Heart right ventricle (tissue), 16 donors: Measurements from ENCODE around the gene EHD3. TPM values are rescaled to one million over a fixed set of nuclear protein-coding genes. Genes with fewer than 3 reads are reported as not detected.
A peak's percentile ranks its signal among the peaks of the same experiment; 100 is the strongest.

ENCODE experiments used
- ATAC-seq, 8 donors: fragments of 200-7000 bp; cut with Tn5 transposase; one replicate each; pipeline ENCODE4 v1.9.1; 2020; ENCODE audit warnings: mild to moderate bottlenecking in 8 of 8, moderate library complexity in 8 of 8, moderate number of reproducible peaks in 1 of 8
- DNase-seq, 2 donors: peaks; one replicate each; pipeline ENCODE4 v3.0.0-alpha.2; 2020
- H3K27ac ChIP-seq, 10 donors: fragments of 200-600 bp; sonication (generic) in 2 of 10; one replicate each; pipeline versions ENCODE4 v1.5.0 to v1.8.0; 2020 to 2022; ENCODE audit warnings: mild to moderate bottlenecking in 3 of 10
- H3K27me3 ChIP-seq, 7 donors: fragments of 200-600 bp; one replicate each; pipeline ENCODE4 v1.8.0; 2021 to 2022; ENCODE audit warnings: mild to moderate bottlenecking in 2 of 7
- H3K36me3 ChIP-seq, 9 donors: fragments of 200-600 bp; sonication (generic) in 1 of 9; one replicate each; pipeline versions ENCODE4 v1.5.0 to v1.8.0; 2020 to 2022; ENCODE audit warnings: mild to moderate bottlenecking in 2 of 9
- H3K4me1 ChIP-seq, 9 donors: fragments of 200-600 bp; sonication (generic) in 1 of 9; one replicate each; pipeline versions ENCODE4 v1.5.0 to v1.8.0; 2020 to 2022; ENCODE audit warnings: mild to moderate bottlenecking in 4 of 9
- H3K4me3 ChIP-seq, 10 donors: fragments of 200-600 bp; sonication (generic) in 2 of 10; one replicate each; pipeline versions ENCODE4 v1.5.0 to v1.8.0; 2020 to 2022; ENCODE audit warnings: mild to moderate bottlenecking in 7 of 10, moderate library complexity in 2 of 10
- H3K9me3 ChIP-seq, 11 donors: fragments of 200-600 bp in 10 of 11; sonication (generic) in 2 of 11; one replicate each; pipeline versions ENCODE4 v1.5.0 to v1.8.0; 2013 to 2022; ENCODE audit warnings: mild to moderate bottlenecking in 2 of 11, control low read depth in 1 of 11, moderate library complexity in 1 of 11
- WGBS, 2 donors: extraction: QIAGEN DNeasy Blood & Tissue Kit; methylation state at CpG; one replicate each; pipeline ENCODE4 v1.1.7; 2013; ENCODE audit warnings: inconsistent platforms in 1 of 2; 5-methylcytosine and 5-hydroxymethylcytosine counted together
- intact Hi-C, 10 donors: fragments of 100-400 bp; cut with DNase I; formaldehyde crosslinking; loops; one replicate each; pipeline versions ENCODE4 v1.11.1 to v1.14.2; 2022
- polyA plus RNA-seq, 2 donors: library from polyadenylated mRNA; stranded (reverse); fragments of 200-250 nt; gene quantifications; one replicate each; pipeline ENCODE4 v1.2.3, GENCODE V29; 2013
- total RNA-seq, 10 donors: library from RNA; stranded (reverse); fragmentation: NEBNext Ultra II Directional in 3 of 10; extraction: Animal tissue kit (Norgen Biotek cat#: 25700) in 3 of 10; gene quantifications; one replicate each; pipeline versions ENCODE4 v1.2.1 to v1.2.4, GENCODE V29; 2021 to 2023
- TF ChIP-seq, protein P1 (sequence below), 9 donors: fragments of 200-600 bp; sonication (generic) in 2 of 9; IDR thresholded peaks; one replicate each; pipeline versions ENCODE4 v1.5.0 to v1.8.0; 2021 to 2022; ENCODE audit warnings: antibody characterized with exemption in 9 of 9, mild to moderate bottlenecking in 5 of 9, moderate library complexity in 1 of 9
- donor health status: Arrhythmogenic right ventricular cardiomyopathy.
- donor health status: ischemic (EF 13 %, LVEDD 7.1; RV severe dilation, severe dysfunction).
- donor health status: healthy with polysubstance abuse.
- donor health status: DM: no; HTN: yes; CAD: no.
- donor health status: DM: no; HTN: no; CAD: no.
- donor health status: ischemic (EF 25% LVEDD 6.9; RV normal size, moderate dysfunction).
- donor health status: ischemic (EF 25% LVEDD 5.7; RV mildly dilated, moderate dysfunction).
- donor health status: healthy.
- donor health status: DM: yes; HTN: yes; CAD: no.
- donor health status: Ischemic cardiomyopathy.
- donor health status: ischemic (EF 35%, LVEDD 5.7; RV mildly dilated, moderate dysfunction).
- donor health status: nonischemic (EF 11% LVEDD 7.7; RV severe dilation, severe dysfunction).
- donor health status: DM: yes; HTN: yes; CAD: no.
- donor health status: PGD.
- donor health status: ischemic (EF 29% LVEDD 5.4; RV normal size, mild dysfunction).
- donor health status: nonischemic (EF 23%, LVEDD 6.1; RV moderate dilation, normal function).

The EHD3 gene
- total and polyA plus RNA-seq, 12 donors, result 5.3 to 40.9 (median 24.3) TPM

DNA sequence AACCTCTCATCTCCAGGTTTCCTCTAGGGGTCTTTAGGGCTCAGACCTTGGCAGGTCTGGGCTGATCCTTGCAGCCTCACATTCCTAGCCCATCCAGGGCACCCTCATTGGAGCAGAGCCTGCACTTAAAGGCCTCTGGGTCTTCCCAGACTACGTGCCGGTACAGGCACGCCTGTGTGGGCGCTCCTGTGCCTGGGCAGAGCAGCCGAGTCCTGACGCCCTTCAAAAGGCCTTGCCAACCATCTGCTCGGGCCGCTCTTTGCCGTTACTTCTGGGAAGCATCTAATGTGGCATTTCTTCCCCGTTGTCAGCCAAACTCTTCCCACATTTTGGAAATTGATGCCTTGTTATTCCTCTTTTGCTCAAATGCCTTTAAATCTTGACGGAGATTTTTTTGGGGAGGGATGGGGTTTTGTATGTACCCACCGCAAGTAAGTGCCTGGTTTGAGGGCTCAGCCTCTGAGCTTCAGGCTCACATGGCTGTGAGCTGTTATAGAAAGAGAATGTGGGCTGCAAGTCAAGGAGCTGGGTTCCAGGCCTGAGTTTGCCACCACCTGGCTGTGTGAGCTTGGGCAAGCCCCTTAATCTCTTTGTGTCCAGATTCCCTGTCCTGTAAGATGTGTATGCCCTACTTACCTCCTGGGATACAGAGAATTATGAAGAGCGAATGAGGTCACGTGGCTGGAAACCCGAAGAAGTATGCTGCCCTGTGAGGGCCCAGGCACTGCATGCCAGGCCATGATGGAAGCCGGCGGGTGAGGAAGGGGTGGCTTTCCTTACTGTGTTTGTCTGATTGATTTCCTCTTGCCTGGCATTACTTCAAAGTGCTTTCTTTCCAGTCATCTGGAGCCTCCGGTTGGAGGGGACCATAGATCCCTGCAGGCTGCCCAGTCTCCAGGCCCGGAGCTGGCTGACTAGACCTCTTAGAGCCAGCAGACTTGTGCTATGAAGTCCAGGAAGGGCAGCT is 20.6 kb downstream of the EHD3 start:
- H3K9me3 ChIP-seq, result no peaks in the 10 kb centered on the region
- peaks cover 0 to 43% (median 2%) of the 10 kb centered on the region in 9 donors for H3K36me3 ChIP-seq
- H3K4me3 ChIP-seq, result no peak overlapping the region
- peaks cover 0 to 25% (median 14%) of the 10 kb centered on the region in 9 donors for H3K4me1 ChIP-seq
- H3K27ac ChIP-seq, result no peak overlapping the region
- TF ChIP-seq, protein P1, sequence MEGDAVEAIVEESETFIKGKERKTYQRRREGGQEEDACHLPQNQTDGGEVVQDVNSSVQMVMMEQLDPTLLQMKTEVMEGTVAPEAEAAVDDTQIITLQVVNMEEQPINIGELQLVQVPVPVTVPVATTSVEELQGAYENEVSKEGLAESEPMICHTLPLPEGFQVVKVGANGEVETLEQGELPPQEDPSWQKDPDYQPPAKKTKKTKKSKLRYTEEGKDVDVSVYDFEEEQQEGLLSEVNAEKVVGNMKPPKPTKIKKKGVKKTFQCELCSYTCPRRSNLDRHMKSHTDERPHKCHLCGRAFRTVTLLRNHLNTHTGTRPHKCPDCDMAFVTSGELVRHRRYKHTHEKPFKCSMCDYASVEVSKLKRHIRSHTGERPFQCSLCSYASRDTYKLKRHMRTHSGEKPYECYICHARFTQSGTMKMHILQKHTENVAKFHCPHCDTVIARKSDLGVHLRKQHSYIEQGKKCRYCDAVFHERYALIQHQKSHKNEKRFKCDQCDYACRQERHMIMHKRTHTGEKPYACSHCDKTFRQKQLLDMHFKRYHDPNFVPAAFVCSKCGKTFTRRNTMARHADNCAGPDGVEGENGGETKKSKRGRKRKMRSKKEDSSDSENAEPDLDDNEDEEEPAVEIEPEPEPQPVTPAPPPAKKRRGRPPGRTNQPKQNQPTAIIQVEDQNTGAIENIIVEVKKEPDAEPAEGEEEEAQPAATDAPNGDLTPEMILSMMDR (IDR thresholded peaks at IDR 0.05), result no peak
- intact Hi-C loops, result no loop called here
- DNase-seq (no peak), ATAC-seq (no peak)
- WGBS, 2 donors, result 82 to 85% methylated on average over 19 of the region's 19 CpGs
- no peaks in the 10 kb centered on the region for H3K27me3 ChIP-seq

DNA sequence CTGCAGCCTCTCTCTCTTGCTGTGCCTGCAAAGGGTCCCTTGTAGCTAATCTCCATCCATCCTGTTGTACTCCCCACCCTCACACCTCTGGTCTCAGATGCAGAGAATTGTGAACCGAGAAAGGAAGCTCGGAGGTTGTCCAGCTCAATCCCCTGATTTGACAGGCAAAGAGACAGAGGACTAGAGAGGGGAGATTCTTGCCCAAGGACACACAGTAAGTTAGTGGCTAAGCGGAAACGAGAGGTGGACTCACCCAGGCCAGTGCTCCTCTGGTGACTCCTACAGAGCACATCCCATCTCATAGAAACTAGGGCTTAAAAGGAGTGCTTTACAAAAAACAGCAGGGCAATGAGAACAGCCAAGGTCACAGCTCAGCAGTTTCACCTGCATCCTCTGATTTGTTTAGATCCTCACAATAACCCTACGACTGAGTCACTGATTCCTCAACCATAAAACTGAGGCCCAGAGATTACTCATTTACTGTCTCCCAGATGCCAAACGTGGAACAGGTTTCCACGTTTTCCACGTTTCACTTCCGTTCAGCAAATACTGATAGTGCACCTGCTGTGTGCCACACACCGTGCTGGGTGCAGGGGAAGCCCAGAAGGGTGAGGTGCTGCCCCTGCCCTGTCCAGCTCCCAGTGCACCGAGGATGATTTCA is 22.1 kb downstream of the EHD3 start:
- Histone ChIP-seq H3K4me1 (peaks cover 0 to 22% (median 14%) of the 10 kb centered on the region in 9 donors), H3K27me3 (no peaks in the 10 kb centered on the region), H3K36me3 (peaks cover 0 to 43% (median 0%) of the 10 kb centered on the region in 9 donors), H3K27ac (no peak overlapping the region), H3K4me3 (no peak overlapping the region), H3K9me3 (no peaks in the 10 kb centered on the region)
- DNase-seq (no peak), ATAC-seq (no peak)
- TF ChIP-seq, protein P1 (IDR thresholded peaks at IDR 0.05), result no peak
- intact Hi-C loops, result no loop called here
- 88 to 90% methylated on average over 11 of the region's 11 CpGs for WGBS, 2 donors

DNA sequence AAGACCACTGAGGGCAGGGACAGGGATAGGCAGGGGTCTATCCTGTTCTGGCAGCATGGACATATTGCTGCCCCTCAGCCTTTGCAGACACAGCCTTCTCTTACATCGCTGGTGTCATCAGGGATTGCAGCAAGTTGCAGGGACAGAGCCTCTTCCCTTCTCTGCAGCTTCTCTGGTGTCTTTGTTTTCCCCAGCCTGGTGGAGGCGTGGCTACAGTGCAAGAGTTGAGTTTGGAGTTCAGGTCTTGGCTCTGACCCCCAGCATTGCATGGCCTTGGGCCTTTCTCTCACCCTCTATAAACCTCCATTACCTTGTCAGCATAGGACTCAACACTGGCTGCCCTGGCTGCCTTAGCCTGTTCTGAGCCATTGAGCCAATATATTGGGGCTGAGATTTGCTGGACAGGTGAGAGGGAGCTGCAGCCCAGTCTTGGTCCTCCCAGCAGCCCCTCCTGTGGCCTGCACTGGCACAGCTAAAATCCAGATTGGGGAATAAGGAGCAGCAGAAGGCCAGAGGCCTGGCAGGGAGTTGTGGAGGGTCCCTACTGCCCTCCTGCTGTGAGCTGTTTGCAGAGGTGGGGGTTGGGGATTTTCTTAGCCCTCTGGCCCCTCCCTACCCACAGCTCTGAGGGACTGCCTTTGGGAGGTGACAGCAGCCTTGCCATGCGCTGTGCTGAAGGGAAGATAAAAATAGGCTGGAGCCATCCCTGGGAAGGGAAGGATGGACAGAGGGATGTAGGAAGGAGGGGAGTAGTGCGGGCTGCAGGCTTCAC is 22.8 kb downstream of the EHD3 start:
- intact Hi-C loops, result no loop called here
- Histone ChIP-seq H3K27ac (peak overlapping the region in 1 of 10 donors; percentile 55), H3K9me3 (no peaks in the 10 kb centered on the region), H3K4me1 (peaks cover 0 to 17% (median 11%) of the 10 kb centered on the region in 9 donors), H3K4me3 (no peak overlapping the region), H3K36me3 (peaks cover 0 to 45% (median 3%) of the 10 kb centered on the region in 9 donors), H3K27me3 (no peaks in the 10 kb centered on the region)
- no peak for DNase-seq
- WGBS, 2 donors, result 56 to 84% methylated on average over 4 of the region's 4 CpGs
- TF ChIP-seq, protein P1 (IDR thresholded peaks at IDR 0.05), result no peak
- ATAC-seq, result peak in 7 of 8 donors; percentile 31 to 81 (median 48)

DNA sequence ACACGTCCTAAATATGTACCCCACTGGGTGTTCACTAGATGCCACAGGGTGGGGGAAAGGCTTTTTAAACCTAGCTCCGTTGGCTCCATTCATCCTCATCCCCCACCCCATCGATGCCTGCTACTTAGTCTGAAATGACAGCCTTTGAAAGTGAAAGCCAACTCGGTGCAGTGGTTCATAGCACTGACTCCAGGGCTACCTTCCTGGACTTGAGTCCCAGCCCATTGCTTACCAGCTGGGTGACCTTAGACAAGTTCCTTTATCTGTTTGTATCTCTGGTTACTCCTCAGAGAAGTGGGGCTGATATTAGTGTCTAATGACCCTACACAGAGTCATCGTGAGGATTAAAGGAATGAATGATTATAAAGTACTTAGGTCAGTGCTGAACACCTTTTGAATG is 24.4 kb downstream of the EHD3 start:
- DNase-seq (no peak), ATAC-seq (no peak)
- TF ChIP-seq, protein P1 (IDR thresholded peaks at IDR 0.05), result no peak
- Histone ChIP-seq H3K27ac (no peak overlapping the region), H3K4me3 (no peak overlapping the region), H3K9me3 (no peaks in the 10 kb centered on the region), H3K4me1 (peaks cover 0 to 17% (median 11%) of the 10 kb centered on the region in 9 donors), H3K27me3 (no peaks in the 10 kb centered on the region), H3K36me3 (peaks cover 0 to 49% (median 3%) of the 10 kb centered on the region in 9 donors)
- 75 to 78% methylated on average over 5 of the region's 5 CpGs for WGBS, 2 donors
- intact Hi-C loops, result no loop called here
